Measurements from ENCODE around the gene USP2.

DNA sequence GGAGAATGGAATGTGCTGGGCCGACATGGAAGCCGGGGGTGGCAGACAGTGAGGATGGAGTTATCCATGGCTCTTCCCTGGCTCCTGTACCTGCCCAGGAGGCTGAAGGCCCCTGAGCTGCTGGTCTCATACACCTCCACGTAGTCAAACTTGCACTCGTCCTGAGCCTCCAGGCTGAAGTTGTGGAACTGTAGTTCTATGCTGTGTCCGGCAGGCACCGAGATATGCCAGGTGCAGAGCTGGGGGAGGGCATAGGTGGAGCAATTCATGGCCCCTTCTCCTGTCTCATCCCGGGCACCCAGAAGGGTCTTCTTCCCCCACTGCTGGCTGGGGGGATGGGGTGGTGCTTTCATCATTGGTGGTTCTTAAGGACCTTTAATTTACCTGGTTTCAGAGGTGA lies 37.8 kb downstream of the USP2 start:
- TF ChIP-seq, protein P1, sequence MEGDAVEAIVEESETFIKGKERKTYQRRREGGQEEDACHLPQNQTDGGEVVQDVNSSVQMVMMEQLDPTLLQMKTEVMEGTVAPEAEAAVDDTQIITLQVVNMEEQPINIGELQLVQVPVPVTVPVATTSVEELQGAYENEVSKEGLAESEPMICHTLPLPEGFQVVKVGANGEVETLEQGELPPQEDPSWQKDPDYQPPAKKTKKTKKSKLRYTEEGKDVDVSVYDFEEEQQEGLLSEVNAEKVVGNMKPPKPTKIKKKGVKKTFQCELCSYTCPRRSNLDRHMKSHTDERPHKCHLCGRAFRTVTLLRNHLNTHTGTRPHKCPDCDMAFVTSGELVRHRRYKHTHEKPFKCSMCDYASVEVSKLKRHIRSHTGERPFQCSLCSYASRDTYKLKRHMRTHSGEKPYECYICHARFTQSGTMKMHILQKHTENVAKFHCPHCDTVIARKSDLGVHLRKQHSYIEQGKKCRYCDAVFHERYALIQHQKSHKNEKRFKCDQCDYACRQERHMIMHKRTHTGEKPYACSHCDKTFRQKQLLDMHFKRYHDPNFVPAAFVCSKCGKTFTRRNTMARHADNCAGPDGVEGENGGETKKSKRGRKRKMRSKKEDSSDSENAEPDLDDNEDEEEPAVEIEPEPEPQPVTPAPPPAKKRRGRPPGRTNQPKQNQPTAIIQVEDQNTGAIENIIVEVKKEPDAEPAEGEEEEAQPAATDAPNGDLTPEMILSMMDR (IDR thresholded peaks at IDR 0.05; ENCODE audit: insufficient read depth, low read depth, low read length) = no peak
- no peak for TF ChIP-seq EZH2 (IDR thresholded peaks at IDR 0.05; ENCODE audit: insufficient read depth, low read length)
